NCI-H446 (cell line): ENCODE data around the gene TTC27.
"Not testable (repeated sequence)": the region's sequence is repeated elsewhere in the genome, so short reads cannot be mapped to it uniquely, and the experiment has no call there.

ENCODE experiments used
- DNase-seq, 2 experiments: peaks; one replicate each; lab custom pipeline; 2025; lab: John Stamatoyannopoulos, UW

The TTC27 gene

GRCh38 chr2:32627814-32628579 is at the start of gene TTC27:
Gene TTC27 (plus strand): TSS chr2:32628050. CDS start chr2:32628293, 243 bp downstream.
- DNase-seq: peak; percentile 66 to 88

GRCh38 chr2:32591669-32592463 is 36.0 kb upstream of the TTC27 start:
- no peak for DNase-seq

DNA sequence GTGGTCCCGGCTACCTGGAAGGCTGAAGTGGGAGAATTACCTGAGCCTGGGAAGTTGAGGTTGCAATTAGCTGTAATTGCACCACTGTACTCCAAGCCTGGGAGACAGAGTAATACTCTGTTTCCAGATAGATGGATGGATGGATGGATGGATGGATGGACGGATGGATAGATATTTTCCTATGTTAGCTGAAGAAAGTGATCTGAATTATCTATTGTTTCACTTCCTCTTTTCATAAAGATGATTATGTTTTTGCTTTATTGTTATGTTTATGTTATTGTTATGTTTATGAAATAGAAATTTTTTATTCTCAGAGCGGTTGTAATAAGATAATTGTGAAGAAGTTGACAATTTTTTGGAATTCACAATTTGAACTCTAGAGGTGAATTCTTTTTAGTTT is 33.3 kb upstream of the TTC27 start:
- DNase-seq: no peak

GRCh38 chr2:32611366-32611765 is 16.5 kb upstream of the TTC27 start:
- DNase-seq: no peak

DNA sequence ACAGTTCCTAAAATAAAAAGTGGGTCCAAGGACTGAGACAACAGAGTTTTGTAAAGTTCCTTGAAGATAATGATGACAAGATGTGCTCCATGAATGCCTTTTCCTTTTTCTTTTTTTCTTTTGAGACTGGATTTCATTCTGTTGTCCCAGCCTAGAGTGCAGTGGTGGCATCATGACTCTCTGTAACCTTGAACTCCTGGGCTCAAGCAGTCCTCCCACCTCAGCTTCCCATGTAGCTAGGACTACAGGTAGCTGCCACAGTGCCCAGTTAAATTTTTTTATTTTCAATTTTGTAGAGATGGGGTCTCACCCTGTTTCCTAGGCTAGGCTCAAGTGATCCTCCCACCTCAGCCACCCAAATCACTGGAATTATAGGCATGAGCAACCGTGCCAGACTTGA is 16.1 kb upstream of the TTC27 start:
- no peak for DNase-seq

DNA sequence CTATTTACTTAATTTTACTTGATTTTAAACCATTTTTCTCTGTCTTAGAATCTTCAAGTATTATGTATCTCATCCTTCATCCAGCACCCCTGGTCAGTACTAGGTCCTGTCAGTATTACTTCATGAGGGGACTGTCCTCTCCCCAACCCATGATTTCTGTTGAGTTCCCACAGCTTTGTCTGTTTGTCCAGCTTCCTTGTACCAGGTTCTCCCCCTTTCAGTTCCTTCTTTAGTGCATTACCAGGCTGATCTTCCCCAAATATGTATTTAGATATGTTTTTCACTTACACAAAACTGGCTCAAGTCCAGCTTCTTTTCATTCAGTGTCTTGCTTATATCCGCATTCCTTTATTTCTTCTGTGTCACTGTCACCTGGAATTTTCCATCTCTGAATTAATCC is 13.8 kb upstream of the TTC27 start:
- DNase-seq: no peak

DNA sequence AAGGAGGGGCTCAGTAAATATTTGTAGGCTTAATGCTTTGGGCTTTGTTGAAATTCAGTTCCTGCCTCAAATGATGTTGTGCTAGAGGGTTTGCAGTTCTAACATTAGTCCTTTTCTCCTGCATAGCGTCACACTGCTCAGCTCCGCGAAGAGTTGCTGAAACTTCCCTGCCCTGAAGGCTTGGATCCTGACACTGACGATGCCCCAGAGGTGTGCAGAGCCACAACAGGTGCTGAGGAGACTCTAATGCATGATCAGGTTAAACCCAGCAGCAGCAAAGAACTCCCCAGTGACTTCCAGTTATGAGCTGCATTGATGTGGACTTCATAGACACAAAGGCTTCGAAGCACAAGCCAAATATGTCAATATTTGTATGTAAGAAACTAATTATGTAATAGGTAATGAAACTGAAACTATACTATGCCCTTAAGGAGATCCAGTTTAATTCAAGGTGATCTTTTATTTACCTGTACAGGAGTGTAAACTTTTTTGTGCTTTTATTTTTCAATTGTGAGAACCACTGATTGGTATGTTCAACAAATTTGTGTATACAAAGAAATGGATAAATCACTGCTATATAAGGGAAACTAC is 10.2 kb upstream of the TTC27 start:
- no peak for DNase-seq

GRCh38 chr2:32622570-32623310 is 5.1 kb upstream of the TTC27 start:
- DNase-seq: no peak

- DNase-seq: no peak
Observed at GRCh38 chr2:32623311-32623706, 4.5 kb upstream of the TTC27 start.

DNA sequence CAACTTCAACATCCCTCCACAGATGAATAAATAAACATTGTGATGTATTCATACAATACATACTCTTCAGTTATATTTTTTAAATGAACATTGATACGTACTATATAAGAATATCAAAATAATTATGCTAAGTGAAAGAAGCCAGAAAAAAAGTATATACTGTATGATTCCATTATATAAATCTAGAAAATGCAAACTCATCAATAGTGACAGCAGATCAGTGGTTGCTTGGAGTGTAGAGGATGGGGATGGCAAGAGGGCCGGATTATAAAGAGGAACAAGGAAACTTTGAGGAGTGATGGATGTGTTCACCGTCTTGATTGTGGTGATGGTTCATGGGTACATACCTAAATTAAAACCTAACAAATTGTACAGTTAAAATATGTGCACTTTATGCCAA is 3.0 kb upstream of the TTC27 start:
- no peak for DNase-seq

GRCh38 chr2:32626639-32627221 is 1.1 kb upstream of the TTC27 start:
- no peak for DNase-seq

DNA sequence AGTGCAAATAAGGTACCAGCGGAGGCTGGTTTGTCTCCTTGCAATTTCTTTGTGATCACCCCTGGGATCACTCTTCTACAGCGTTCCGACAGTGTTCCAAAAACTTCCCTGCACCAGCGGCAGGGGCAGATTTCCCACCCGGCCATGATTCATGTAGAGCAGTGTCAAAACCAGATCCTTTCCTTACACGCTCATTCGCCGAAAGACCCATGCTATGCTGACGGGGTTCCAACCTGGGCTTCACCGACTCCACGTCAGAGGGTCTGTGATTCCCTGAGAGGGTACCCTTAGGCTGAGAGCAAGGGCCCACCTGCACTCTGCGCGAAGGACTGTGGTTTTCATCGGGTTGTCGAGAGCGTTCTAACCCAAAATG is 423 bp upstream of the TTC27 start:
- DNase-seq: no peak

GRCh38 chr2:32632089-32632488 is 4.2 kb downstream of the TTC27 start:
- no peak for DNase-seq

DNA sequence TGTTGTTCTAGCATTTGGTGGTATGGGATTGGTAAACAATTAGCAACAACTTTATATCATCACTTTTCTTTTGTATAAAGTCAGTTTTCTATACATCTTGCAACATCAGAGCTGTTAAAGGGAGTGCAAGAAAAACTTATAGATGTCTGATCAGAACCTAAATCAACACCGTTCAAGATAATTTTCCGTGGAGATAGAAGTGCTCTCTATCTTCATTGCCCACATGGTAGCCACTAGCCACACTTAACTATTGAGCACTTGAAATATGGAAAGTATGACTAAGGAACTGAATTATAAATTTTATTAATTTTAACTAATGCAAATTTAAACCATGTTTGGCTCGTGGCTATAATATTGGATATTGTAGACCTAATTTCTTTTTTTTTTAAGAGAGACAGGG is 5.2 kb downstream of the TTC27 start:
- DNase-seq: no peak

- not testable (repeated sequence) for DNase-seq
Observed at GRCh38 chr2:32638548-32638947, 10.7 kb downstream of the TTC27 start.

GRCh38 chr2:32641180-32641579 is 13.3 kb downstream of the TTC27 start:
- no peak for DNase-seq

GRCh38 chr2:32647180-32647651 is 19.4 kb downstream of the TTC27 start:
- no peak for DNase-seq

DNA sequence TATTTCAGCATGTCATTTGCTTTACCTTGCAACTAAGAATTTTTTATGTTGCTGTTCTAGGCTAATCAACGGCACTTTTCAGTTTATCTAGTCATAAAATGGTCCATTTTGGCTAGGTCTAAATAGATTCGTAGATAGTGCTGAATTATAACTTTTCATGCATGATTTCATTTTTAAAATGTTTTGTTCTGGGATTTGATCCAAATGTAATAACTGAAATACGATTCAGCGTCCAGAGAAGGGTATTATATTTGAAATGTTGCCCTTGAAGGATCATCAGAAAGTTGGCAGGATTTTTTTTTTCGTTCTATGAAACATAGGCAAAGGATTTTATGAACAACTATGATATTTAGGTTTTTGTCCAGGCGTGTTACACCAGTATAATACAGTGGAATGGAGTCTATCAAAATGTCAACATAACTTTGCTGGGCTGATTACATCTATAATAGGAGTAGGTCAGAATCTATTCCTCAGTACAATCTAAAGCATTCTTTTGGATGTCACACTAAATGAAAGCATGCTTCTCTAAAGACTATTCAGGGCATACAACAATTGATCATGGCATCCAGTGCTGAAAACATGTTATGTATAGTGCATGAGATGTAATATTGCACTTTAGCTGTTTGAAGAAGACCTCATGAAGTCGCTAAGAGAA is 24.8 kb downstream of the TTC27 start:
- DNase-seq: peak in 1 of 2 experiments; percentile 73

DNA sequence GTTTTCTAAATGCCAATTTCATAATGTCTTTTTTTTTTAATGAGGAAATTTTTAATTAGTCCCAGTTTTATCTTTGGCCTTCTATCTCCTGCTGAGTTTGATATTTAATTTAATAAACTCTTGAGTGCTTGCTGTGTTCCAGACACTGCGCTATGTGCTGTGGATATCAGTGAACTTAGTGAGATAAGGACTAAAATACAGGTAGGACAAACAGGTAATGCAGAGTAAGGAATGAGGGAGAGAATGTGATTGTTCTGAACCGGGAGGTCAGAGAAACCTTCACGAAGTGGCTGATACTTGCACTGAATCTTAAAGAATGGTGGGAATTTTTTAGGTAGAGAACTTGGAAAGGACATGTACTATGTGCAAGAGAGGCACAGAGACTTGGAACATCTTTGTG is 28.2 kb downstream of the TTC27 start:
- DNase-seq: no peak

DNA sequence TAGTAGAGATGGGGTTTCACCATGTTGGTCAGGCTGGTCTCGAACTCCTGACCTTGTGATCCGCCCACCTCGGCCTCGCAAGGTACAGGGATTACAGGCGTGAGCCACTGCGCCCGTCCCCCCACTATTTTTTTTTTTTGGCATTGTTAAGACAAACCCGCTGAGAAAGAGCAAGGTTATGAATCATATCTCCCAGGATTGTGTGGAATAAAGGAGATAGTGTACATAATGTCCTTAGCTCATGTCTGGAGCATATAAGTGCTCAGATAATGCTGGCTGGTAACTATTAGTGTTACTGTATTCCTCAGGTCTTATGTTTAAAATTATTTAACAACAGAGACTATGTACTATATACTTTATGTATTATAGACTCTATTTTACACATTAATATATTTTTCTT is 36.0 kb downstream of the TTC27 start:
- no peak for DNase-seq

DNA sequence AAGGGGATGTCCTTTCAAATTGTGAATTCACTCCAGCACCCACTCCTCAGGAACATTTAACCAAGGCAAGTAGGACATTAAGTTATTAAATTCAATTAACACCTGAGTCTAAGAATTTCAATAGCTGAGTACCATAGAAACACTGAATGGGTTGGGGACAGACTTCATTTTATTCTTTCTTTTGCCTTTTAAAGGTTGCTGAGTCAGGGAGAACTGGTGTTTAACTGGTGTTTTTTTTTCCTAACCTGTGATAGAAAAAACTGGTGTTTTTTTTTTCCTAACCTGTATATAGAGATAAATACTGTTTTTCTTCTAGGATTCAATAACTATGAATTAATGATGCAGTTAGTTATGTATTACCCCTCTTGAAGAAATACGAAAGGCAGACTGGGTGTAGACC is 38.9 kb downstream of the TTC27 start:
- DNase-seq: no peak
